ENCODE results near the gene CHTF18.

- TF ChIP-seq CTCF (conservative IDR thresholded peaks at IDR 0.05; ENCODE audit: low read length) (no peak), EZH2phosphoT487 (IDR thresholded peaks at IDR 0.05; ENCODE audit: borderline replicate concordance, low read depth, low read length) (no peak)
These were observed 9.4 kb upstream of the CHTF18 start for GRCh38 chr16:778909-779527.

Data from OCI-LY7 (cell line).